HL-60 (cell line): ENCODE data around the gene TUBB3.
"Not testable (repeated sequence)": the region's sequence is repeated elsewhere in the genome, so short reads cannot be mapped to it uniquely, and the experiment has no call there.

Source experiments
- DNase-seq, 2 experiments: peaks; one replicate each; pipeline ENCODE4 v3.0.0-alpha.2; 2010 to 2020; ENCODE audit warnings: low read depth in 1 of 2, low spot score in 1 of 2
- H3K27ac ChIP-seq: fragments of 250-450 bp; sonication (Bioruptor Pico); replicated peaks from 2 replicates; pipeline ENCODE4 v1.5.1; 2020; ENCODE audit warnings: mild to moderate bottlenecking, moderate library complexity
- H3K27me3 ChIP-seq: fragments of 250-450 bp; sonication (Bioruptor Pico); 2 replicates; pipeline ENCODE4 v1.5.1; 2021; ENCODE audit warnings: mild to moderate bottlenecking, moderate library complexity; ENCODE audit not compliant: insufficient read depth, poor library complexity, severe bottlenecking
- H3K4me3 ChIP-seq: replicated peaks from 2 replicates; pipeline ENCODE4 v1.5.1; 2011; ENCODE audit warnings: mild to moderate bottlenecking, control low read depth, low read length; ENCODE audit not compliant: insufficient read depth
- GABPA ChIP-seq: IDR thresholded peaks from 2 replicates; pipeline ENCODE4 v1.6.1; 2012; ENCODE audit warnings: low read depth
- POLR2AphosphoS5 ChIP-seq: IDR thresholded peaks from 2 replicates; pipeline ENCODE4 v1.6.1; 2012; ENCODE audit warnings: low read depth
- SPI1 ChIP-seq: IDR thresholded peaks from 2 replicates; pipeline ENCODE4 v1.6.1; 2012; ENCODE audit warnings: low read depth, mild to moderate bottlenecking, borderline replicate concordance
- TF ChIP-seq, protein P1 (sequence below): IDR thresholded peaks from one replicate; pipeline ENCODE4 v1.5.1; 2011; ENCODE audit warnings: low read length, control low read depth, inconsistent platforms; ENCODE audit not compliant: insufficient read depth
- TF ChIP-seq, protein P2 (sequence below): IDR thresholded peaks from 2 replicates; pipeline ENCODE4 v1.6.1; 2012; ENCODE audit warnings: low read depth; ENCODE audit not compliant: insufficient replicate concordance

TUBB3 gene

DNA sequence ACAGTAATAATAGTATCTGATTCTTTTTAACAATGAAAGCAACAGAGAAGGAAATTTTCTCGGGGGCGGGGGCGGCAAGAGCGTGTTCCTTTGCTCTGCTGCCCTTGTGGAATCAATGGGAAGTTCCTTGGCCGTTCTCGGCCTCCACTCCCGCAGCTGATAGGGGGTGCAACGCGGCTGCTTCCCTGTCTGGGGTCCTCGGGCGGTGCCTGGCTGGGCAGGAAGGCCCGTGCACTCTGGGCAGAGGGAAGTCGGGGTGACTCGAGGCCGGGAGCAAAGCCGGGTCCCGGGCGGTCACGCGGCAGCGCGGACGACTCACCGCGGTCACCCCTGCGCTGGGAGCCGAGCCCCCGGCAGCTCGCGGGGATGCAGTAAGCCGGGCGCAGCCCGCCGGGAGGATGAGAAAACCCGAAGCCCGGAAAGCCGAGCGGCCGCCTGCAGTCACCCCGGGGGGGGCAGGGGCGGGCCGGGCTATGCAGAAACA, 2.5 kb downstream of the TUBB3 start:
- H3K27ac ChIP-seq = no peak overlapping the region
- H3K27me3 ChIP-seq = peaks cover 14% of the 10 kb centered on the region
- peak overlapping the region; percentile 25; the same call in 1 of the 2 replicates for H3K4me3 ChIP-seq
- DNase-seq = no peak
- TF ChIP-seq, protein P1, sequence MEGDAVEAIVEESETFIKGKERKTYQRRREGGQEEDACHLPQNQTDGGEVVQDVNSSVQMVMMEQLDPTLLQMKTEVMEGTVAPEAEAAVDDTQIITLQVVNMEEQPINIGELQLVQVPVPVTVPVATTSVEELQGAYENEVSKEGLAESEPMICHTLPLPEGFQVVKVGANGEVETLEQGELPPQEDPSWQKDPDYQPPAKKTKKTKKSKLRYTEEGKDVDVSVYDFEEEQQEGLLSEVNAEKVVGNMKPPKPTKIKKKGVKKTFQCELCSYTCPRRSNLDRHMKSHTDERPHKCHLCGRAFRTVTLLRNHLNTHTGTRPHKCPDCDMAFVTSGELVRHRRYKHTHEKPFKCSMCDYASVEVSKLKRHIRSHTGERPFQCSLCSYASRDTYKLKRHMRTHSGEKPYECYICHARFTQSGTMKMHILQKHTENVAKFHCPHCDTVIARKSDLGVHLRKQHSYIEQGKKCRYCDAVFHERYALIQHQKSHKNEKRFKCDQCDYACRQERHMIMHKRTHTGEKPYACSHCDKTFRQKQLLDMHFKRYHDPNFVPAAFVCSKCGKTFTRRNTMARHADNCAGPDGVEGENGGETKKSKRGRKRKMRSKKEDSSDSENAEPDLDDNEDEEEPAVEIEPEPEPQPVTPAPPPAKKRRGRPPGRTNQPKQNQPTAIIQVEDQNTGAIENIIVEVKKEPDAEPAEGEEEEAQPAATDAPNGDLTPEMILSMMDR = no peak
- TF ChIP-seq, protein P2, sequence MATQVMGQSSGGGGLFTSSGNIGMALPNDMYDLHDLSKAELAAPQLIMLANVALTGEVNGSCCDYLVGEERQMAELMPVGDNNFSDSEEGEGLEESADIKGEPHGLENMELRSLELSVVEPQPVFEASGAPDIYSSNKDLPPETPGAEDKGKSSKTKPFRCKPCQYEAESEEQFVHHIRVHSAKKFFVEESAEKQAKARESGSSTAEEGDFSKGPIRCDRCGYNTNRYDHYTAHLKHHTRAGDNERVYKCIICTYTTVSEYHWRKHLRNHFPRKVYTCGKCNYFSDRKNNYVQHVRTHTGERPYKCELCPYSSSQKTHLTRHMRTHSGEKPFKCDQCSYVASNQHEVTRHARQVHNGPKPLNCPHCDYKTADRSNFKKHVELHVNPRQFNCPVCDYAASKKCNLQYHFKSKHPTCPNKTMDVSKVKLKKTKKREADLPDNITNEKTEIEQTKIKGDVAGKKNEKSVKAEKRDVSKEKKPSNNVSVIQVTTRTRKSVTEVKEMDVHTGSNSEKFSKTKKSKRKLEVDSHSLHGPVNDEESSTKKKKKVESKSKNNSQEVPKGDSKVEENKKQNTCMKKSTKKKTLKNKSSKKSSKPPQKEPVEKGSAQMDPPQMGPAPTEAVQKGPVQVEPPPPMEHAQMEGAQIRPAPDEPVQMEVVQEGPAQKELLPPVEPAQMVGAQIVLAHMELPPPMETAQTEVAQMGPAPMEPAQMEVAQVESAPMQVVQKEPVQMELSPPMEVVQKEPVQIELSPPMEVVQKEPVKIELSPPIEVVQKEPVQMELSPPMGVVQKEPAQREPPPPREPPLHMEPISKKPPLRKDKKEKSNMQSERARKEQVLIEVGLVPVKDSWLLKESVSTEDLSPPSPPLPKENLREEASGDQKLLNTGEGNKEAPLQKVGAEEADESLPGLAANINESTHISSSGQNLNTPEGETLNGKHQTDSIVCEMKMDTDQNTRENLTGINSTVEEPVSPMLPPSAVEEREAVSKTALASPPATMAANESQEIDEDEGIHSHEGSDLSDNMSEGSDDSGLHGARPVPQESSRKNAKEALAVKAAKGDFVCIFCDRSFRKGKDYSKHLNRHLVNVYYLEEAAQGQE = no peak
- TF ChIP-seq GABPA (no peak), SPI1 (no peak), POLR2AphosphoS5 (no peak)

GRCh38 chr16:89931305-89931896, 8.3 kb downstream of the TUBB3 start:
- DNase-seq = no peak
- Histone ChIP-seq H3K27ac (no peak overlapping the region), H3K4me3 (no peak overlapping the region), H3K27me3 (no peaks in the 10 kb centered on the region)
- no peak for TF ChIP-seq GABPA
- TF ChIP-seq, protein P2 = no peak

DNA sequence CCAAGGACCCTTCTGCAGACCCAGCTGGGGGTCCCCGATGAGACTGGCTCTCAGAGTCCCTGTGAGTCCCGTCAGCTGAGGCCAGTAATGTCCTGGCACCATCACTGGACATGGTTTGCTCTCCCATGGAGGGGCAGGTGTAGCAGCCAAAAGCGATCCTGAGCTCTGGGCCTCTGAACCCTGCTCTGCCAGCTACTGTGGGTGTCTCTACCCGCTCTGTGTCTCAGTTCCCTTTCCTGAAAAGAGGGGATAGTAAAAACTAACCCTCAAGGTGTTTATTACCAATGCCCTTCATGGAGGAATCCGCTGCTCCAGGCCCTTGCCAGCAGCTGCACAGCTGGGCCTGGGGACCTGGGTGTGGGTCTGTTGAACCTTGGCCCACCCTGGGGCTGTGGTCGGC, 8.8 kb downstream of the TUBB3 start:
- Histone ChIP-seq H3K27ac (no peak overlapping the region), H3K27me3 (no peaks in the 10 kb centered on the region), H3K4me3 (no peak overlapping the region)
- DNase-seq = no peak
- no peak for TF ChIP-seq POLR2AphosphoS5
- TF ChIP-seq, protein P2 = no peak
- no peak for TF ChIP-seq GABPA
- TF ChIP-seq, protein P1 = no peak
- TF ChIP-seq SPI1 = no peak

GRCh38 chr16:89934019-89934418, 10.9 kb downstream of the TUBB3 start:
- DNase-seq, H3K4me3 ChIP-seq, H3K27ac ChIP-seq, H3K27me3 ChIP-seq: not testable (repeated sequence)
